Measurements from ENCODE around the gene MST1R. TPM values are rescaled to one million over a fixed set of nuclear protein-coding genes. Genes with fewer than 3 reads are reported as not detected.

MST1R gene
- total and polyA plus RNA-seq, 9 of the 15 experiments (the other 6 are each of a cell fraction or from before 2014, with no cell fraction given): 1.3 to 10.0 (median 3.8) TPM

GRCh38 chr3:49908373-49909199 is 4.9 kb upstream of the MST1R start:
- Histone ChIP-seq H3K9ac (ENCODE audit: insufficient read depth in 1 of 2, low read depth in 2 of 2, low read length in 2 of 2) (peak overlapping the region; percentile 26 to 89; a peak in 3 of 4 replicates), H3K9me1 (ENCODE audit: control insufficient read depth, insufficient read depth, low read length) (peaks cover 2% of the 10 kb centered on the region), H3K9me3 (replicated peaks; ENCODE audit: control insufficient read depth, insufficient read depth, low read depth, low read length) (no peaks in the 10 kb centered on the region), H2AFZ (ENCODE audit: low read depth, low read length) (no peak overlapping the region), H3K4me3 (no peak overlapping the region), H3K4me2 (ENCODE audit: insufficient read depth, low read length) (peak overlapping the region; percentile 41), H3K27ac (ENCODE audit: extremely low read depth, low read depth, low read length) (peak overlapping the region; percentile 65; the same call in 2 of the 3 replicates), H4K20me1 (replicated peaks; ENCODE audit: control insufficient read depth, insufficient read depth, low read length) (no peaks in the 10 kb centered on the region), H3K4me1 (replicated peaks in 1 of 2; ENCODE audit: control insufficient read depth in 2 of 2, insufficient read depth in 2 of 2, low read length in 2 of 2) (peaks cover 31 to 60% of the 10 kb centered on the region in 2 experiments), H3K27me3 (ENCODE audit: control insufficient read depth in 2 of 2, insufficient read depth in 2 of 2, low read length in 2 of 2) (no peaks in the 10 kb centered on the region), H3K36me3 (ENCODE audit: control insufficient read depth, insufficient read depth, low read length) (peaks cover 30% of the 10 kb centered on the region; the same call in 2 of the 3 replicates), H3K79me2 (ENCODE audit: control insufficient read depth, insufficient read depth, low read length) (peaks cover 21% of the 10 kb centered on the region)
- POLR2A ChIA-PET: interaction anchor here (0.6 to 1.4 kb wide), 4 partner anchors 8 to 211 kb away, joined by 3 to 5 read pairs (median 4); no protein-coding TSS in a partner anchor
- CTCF ChIA-PET (ENCODE audit: low intra/inter-chr PET ratio): no interaction called here
- WGBS (ENCODE audit: insufficient coverage, low coverage, missing lambda C conversion rate): 66% methylated on average over 10 of the region's 14 CpGs
- BruUV-seq (replicated peaks): no TSS peak
- intact Hi-C loops (cut with micrococcal nuclease) (loop anchor here (5.0 to 10.0 kb wide), 2 partner anchors 206 to 354 kb away; partner anchors contain the start of gene BSN), in situ Hi-C loops (cut with MboI) (no loop called here)
- DNase-seq (ENCODE audit: extremely low read depth in 1 of 4, low spot score in 3 of 4) (peak; percentile 46 to 63 (median 56)), FAIRE-seq (peak; percentile 79), ATAC-seq (peak; percentile 14)
- TF ChIP-seq VEZF1 (CRISPR knock-in tag; IDR thresholded peaks at IDR 0.05) (0 out of 2 replicates have a peak, but pooled peaks have one; percentile 25), ZBTB26 (CRISPR knock-in tag; IDR thresholded peaks at IDR 0.05) (no peak)
